Measurements from ENCODE around the gene INHBE.
"Not testable (repeated sequence)": the region's sequence is repeated elsewhere in the genome, so short reads cannot be mapped to it uniquely, and the experiment has no call there.

DNA sequence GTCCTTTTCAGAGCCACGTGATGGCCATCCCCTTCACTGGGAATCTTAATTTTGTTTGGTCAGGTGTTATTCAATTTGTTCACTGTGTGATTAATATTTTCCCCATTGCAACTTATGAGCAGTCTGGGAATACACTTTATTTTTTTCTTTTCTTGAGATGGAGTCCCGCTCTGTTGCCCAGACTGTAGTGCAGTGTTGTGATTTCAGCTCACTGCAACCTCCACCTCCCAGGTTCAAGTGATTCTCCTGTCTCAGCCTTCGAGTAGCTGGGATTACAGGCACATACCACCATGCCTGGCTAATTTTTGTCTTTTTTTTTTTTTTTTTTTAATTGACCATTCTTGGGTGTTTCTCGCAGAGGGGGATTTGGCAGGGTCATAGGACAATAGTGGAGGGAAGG, 51.4 kb downstream of the INHBE start:
- TF ChIP-seq, protein P1, sequence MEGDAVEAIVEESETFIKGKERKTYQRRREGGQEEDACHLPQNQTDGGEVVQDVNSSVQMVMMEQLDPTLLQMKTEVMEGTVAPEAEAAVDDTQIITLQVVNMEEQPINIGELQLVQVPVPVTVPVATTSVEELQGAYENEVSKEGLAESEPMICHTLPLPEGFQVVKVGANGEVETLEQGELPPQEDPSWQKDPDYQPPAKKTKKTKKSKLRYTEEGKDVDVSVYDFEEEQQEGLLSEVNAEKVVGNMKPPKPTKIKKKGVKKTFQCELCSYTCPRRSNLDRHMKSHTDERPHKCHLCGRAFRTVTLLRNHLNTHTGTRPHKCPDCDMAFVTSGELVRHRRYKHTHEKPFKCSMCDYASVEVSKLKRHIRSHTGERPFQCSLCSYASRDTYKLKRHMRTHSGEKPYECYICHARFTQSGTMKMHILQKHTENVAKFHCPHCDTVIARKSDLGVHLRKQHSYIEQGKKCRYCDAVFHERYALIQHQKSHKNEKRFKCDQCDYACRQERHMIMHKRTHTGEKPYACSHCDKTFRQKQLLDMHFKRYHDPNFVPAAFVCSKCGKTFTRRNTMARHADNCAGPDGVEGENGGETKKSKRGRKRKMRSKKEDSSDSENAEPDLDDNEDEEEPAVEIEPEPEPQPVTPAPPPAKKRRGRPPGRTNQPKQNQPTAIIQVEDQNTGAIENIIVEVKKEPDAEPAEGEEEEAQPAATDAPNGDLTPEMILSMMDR (IDR thresholded peaks at IDR 0.05; ENCODE audit: low read length): not testable (repeated sequence)
- not testable (repeated sequence) for TF ChIP-seq EZH2 (IDR thresholded peaks at IDR 0.05; ENCODE audit: borderline replicate concordance, low read length)
